GM12801 (cell line): ENCODE measurements around the gene TTLL11.

ENCODE experiments used
- CTCF ChIP-seq: IDR thresholded peaks from one replicate; pipeline ENCODE4 v1.5.1; 2011; ENCODE audit warnings: control low read depth; ENCODE audit not compliant: insufficient read length; ENCODE audit errors: extremely low read depth

Gene TTLL11

GRCh38 chr9:121812159-121812735 is 280.9 kb downstream of the TTLL11 start:
- TF ChIP-seq CTCF: no peak

- TF ChIP-seq CTCF: no peak
Measured at GRCh38 chr9:121811751-121812150, 281.4 kb downstream of the TTLL11 start.

GRCh38 chr9:121811140-121811539 is 282.0 kb downstream of the TTLL11 start:
- no peak for TF ChIP-seq CTCF

- no peak for TF ChIP-seq CTCF
Measured at GRCh38 chr9:121810489-121810888, 282.6 kb downstream of the TTLL11 start.

- no peak for TF ChIP-seq CTCF
Measured at GRCh38 chr9:121809356-121810050, 283.6 kb downstream of the TTLL11 start.

GRCh38 chr9:121808781-121809180 is 284.3 kb downstream of the TTLL11 start:
- no peak for TF ChIP-seq CTCF

GRCh38 chr9:121807823-121808278 is 285.3 kb downstream of the TTLL11 start:
- no peak for TF ChIP-seq CTCF
